ENCODE results near the gene CCDC88C. TPM values are rescaled to one million over a fixed set of nuclear protein-coding genes. Genes with fewer than 3 reads are reported as not detected.

The CCDC88C gene
- total RNA-seq, 1 experiment from 2014 or later: 33.2 TPM

- no peaks in the 10 kb centered on the region for H3K9me3 Mint-ChIP-seq (ENCODE audit: low read depth, unreplicated experiment)
- no peaks in the 10 kb centered on the region for H3K27me3 Mint-ChIP-seq (ENCODE audit: unreplicated experiment)
- peaks cover 6% of the 10 kb centered on the region for H3K36me3 Mint-ChIP-seq (ENCODE audit: insufficient read depth, unreplicated experiment)
- no peak for TF ChIP-seq CTCF (IDR thresholded peaks at IDR 0.05; ENCODE audit: unreplicated experiment)
- no peak for DNase-seq
- no peaks in the 10 kb centered on the region for H3K4me1 Mint-ChIP-seq (ENCODE audit: low read depth, unreplicated experiment)
- H3K4me3 Mint-ChIP-seq (ENCODE audit: low read depth, unreplicated experiment): no peak overlapping the region
- CTCF ChIA-PET: no interaction called here
- no peak overlapping the region for H3K27ac Mint-ChIP-seq (ENCODE audit: unreplicated experiment)
- BruUV-seq (replicated peaks): no TSS peak
- intact Hi-C loops (cut with micrococcal nuclease; ENCODE audit: unreplicated experiment): no loop called here
These were observed 134.5 kb downstream of the CCDC88C start for GRCh38 chr14:91282954-91283645.

GRCh38 chr14:91281346-91281745 lies 136.3 kb downstream of the CCDC88C start:
- no peaks in the 10 kb centered on the region for H3K27me3 Mint-ChIP-seq (ENCODE audit: unreplicated experiment)
- no peaks in the 10 kb centered on the region for H3K9me3 Mint-ChIP-seq (ENCODE audit: low read depth, unreplicated experiment)
- H3K36me3 Mint-ChIP-seq (ENCODE audit: insufficient read depth, unreplicated experiment): peaks cover 6% of the 10 kb centered on the region
- no peak overlapping the region for H3K27ac Mint-ChIP-seq (ENCODE audit: unreplicated experiment)
- H3K4me3 Mint-ChIP-seq (ENCODE audit: low read depth, unreplicated experiment): no peak overlapping the region
- no TSS peak for BruUV-seq (replicated peaks)
- TF ChIP-seq CTCF (IDR thresholded peaks at IDR 0.05; ENCODE audit: unreplicated experiment): no peak
- CTCF ChIA-PET: no interaction called here
- H3K4me1 Mint-ChIP-seq (ENCODE audit: low read depth, unreplicated experiment): no peaks in the 10 kb centered on the region
- no peak for DNase-seq
- intact Hi-C loops (cut with micrococcal nuclease; ENCODE audit: unreplicated experiment): no loop called here

- Mint-ChIP-seq H3K4me3 (ENCODE audit: low read depth, unreplicated experiment) (no peak overlapping the region), H3K27me3 (ENCODE audit: unreplicated experiment) (no peaks in the 10 kb centered on the region), H3K36me3 (ENCODE audit: insufficient read depth, unreplicated experiment) (no peaks in the 10 kb centered on the region), H3K4me1 (ENCODE audit: low read depth, unreplicated experiment) (no peaks in the 10 kb centered on the region), H3K27ac (ENCODE audit: unreplicated experiment) (no peak overlapping the region), H3K9me3 (ENCODE audit: low read depth, unreplicated experiment) (no peaks in the 10 kb centered on the region)
- CTCF ChIA-PET: interaction anchor here (0.6 kb wide), 1 partner anchor 107 kb away, joined by 3 read pairs; no protein-coding TSS in a partner anchor
- BruUV-seq (replicated peaks): no TSS peak
- DNase-seq: no peak
- intact Hi-C loops (cut with micrococcal nuclease; ENCODE audit: unreplicated experiment): no loop called here
- TF ChIP-seq CTCF (IDR thresholded peaks at IDR 0.05; ENCODE audit: unreplicated experiment): no peak
These were observed 137.5 kb downstream of the CCDC88C start for GRCh38 chr14:91280129-91280528.

GRCh38 chr14:91279354-91279753 lies 138.3 kb downstream of the CCDC88C start:
- CTCF ChIA-PET: no interaction called here
- Mint-ChIP-seq H3K27ac (ENCODE audit: unreplicated experiment) (no peak overlapping the region), H3K36me3 (ENCODE audit: insufficient read depth, unreplicated experiment) (no peaks in the 10 kb centered on the region), H3K4me3 (ENCODE audit: low read depth, unreplicated experiment) (no peak overlapping the region), H3K4me1 (ENCODE audit: low read depth, unreplicated experiment) (no peaks in the 10 kb centered on the region), H3K27me3 (ENCODE audit: unreplicated experiment) (no peaks in the 10 kb centered on the region), H3K9me3 (ENCODE audit: low read depth, unreplicated experiment) (no peaks in the 10 kb centered on the region)
- intact Hi-C loops (cut with micrococcal nuclease; ENCODE audit: unreplicated experiment): no loop called here
- no peak for DNase-seq
- no TSS peak for BruUV-seq (replicated peaks)
- TF ChIP-seq CTCF (IDR thresholded peaks at IDR 0.05; ENCODE audit: unreplicated experiment): no peak

Measured in Calu3 (cell line).